Measurements from ENCODE around the gene DHX58.

DNA sequence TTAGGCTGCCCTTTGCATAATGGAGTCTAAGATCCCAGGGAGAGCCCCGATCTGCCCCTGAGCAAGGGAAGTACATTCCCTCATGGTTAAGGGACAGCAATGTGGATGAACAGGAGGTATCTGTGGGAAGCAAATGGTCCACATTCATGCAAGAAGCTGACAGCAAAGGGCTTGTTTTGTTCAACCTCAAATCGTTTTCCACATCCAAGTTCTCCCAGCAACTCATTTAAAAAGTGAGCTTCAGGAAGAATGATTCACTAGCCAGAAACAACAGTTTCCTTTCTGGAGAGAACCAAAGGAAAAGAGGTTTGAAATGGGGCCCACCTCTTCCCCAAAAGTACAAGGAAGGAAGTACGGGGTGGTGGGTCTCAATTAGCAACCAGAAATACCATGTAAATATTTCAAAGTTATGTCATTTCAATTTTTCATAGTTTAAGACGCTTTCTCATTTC is 19.5 kb upstream of the DHX58 start:
- no peak for TF ChIP-seq POLR2A (IDR thresholded peaks at IDR 0.05)
- TF ChIP-seq, protein P1, sequence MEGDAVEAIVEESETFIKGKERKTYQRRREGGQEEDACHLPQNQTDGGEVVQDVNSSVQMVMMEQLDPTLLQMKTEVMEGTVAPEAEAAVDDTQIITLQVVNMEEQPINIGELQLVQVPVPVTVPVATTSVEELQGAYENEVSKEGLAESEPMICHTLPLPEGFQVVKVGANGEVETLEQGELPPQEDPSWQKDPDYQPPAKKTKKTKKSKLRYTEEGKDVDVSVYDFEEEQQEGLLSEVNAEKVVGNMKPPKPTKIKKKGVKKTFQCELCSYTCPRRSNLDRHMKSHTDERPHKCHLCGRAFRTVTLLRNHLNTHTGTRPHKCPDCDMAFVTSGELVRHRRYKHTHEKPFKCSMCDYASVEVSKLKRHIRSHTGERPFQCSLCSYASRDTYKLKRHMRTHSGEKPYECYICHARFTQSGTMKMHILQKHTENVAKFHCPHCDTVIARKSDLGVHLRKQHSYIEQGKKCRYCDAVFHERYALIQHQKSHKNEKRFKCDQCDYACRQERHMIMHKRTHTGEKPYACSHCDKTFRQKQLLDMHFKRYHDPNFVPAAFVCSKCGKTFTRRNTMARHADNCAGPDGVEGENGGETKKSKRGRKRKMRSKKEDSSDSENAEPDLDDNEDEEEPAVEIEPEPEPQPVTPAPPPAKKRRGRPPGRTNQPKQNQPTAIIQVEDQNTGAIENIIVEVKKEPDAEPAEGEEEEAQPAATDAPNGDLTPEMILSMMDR (IDR thresholded peaks at IDR 0.05), result no peak

All from esophagus squamous epithelium (tissue), 4 donors.